ENCODE measurements around the gene CFAP251. TPM values are rescaled to one million over a fixed set of nuclear protein-coding genes. Genes with fewer than 3 reads are reported as not detected.
"Not testable (repeated sequence)": the region's sequence is repeated elsewhere in the genome, so short reads cannot be mapped to it uniquely, and the experiment has no call there.

The CFAP251 gene, protein sequence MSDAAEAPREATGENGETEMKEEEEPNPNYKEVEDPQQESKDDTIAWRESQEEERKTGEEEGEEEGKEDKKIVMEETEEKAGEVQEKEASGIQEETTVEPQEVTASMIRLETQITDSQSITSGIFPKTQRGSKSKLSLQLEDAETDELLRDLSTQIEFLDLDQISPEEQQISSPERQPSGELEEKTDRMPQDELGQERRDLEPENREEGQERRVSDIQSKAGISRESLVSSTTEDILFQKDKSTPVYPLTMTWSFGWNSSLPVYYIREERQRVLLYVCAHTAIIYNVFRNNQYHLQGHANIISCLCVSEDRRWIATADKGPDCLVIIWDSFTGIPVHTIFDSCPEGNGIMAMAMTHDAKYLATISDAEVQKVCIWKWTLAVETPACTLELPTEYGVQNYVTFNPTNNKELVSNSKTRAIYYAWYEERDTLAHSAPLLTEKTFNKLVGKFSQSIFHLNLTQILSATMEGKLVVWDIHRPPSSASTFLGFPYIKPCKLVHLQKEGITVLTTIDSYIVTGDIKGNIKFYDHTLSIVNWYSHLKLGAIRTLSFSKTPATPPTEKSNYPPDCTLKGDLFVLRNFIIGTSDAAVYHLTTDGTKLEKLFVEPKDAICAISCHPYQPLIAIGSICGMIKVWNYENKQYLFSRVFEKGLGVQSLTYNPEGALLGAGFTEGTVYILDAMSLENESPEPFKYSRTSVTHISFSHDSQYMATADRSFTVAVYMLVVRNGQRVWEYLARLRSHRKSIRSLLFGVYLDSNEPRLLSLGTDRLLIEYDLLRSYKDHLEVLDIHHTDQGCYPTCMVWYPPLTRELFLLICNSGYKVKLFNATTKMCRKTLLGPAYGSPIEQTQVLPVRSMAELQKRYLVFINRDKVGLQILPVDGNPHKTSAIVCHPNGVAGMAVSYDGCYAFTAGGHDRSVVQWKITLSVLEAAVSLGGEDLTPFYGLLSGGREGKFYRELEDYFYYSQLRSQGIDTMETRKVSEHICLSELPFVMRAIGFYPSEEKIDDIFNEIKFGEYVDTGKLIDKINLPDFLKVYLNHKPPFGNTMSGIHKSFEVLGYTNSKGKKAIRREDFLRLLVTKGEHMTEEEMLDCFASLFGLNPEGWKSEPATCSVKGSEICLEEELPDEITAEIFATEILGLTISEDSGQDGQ
- total RNA-seq (2014; rRNA removed; shearing (Covaris generic)) (4.1 and 6.6 TPM in 2 replicates), total RNA-seq (2022) (4.7 and 4.8 TPM in 2 replicates), Bru-seq, nascent RNA (percentile 43 among the genes with signal in this experiment), BruChase-seq, experiment 1, labeled RNA remaining after a 6-hour chase (percentile 47 among the genes with signal in this experiment), BruChase-seq, experiment 2, labeled RNA remaining after a 2-hour chase (percentile 49 among the genes with signal in this experiment)
- long read RNA-seq, partial matches to known transcripts, result 0 of 708 reads
- long read RNA-seq, other reads (novel, unspliced or antisense), result 708 of 708 reads

DNA sequence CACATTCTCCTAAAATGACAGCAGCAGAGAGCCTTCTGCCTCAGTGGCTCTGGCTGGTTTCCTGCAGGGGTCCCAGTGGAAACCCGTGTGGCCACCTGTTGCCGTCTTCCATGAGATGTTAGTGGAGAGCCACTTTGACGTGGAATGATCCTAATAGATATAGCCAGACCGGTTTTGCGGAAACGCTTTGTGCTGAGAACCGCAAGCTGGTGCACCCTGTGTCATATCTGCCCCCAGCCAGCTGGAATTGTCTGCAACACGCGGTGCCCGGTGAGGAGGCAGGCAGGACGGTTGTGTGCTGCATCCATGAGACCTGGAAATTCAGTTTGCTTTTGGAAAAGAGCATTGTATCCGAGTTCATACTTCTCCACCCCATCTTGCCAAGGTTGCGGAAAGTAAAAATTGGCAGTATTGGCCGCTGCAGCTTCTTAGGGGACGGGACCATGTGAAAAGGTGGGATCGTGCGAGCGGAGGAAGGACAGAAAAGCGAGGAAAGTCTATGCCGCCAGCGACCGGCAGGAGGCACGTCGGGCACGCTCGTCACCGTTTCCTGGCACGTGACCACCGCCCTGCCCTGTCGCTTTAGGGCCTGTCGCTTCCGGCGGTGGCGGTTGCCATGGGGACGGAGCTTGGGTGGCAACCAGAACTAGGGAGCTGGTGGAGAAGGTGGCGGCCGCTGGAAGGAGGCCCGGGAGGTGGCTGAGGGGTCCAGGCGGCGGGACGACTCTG is at the start of gene CFAP251:
CFAP251 (plus strand) TSS at position 643 of the 729 bp plus-strand sequence. CDS start 2,714 bp downstream, outside the sequence.
- TF ChIP-seq EZH2phosphoT487 (IDR thresholded peaks at IDR 0.05; ENCODE audit: borderline replicate concordance, low read depth, low read length), result no peak
- TF ChIP-seq, protein P1, sequence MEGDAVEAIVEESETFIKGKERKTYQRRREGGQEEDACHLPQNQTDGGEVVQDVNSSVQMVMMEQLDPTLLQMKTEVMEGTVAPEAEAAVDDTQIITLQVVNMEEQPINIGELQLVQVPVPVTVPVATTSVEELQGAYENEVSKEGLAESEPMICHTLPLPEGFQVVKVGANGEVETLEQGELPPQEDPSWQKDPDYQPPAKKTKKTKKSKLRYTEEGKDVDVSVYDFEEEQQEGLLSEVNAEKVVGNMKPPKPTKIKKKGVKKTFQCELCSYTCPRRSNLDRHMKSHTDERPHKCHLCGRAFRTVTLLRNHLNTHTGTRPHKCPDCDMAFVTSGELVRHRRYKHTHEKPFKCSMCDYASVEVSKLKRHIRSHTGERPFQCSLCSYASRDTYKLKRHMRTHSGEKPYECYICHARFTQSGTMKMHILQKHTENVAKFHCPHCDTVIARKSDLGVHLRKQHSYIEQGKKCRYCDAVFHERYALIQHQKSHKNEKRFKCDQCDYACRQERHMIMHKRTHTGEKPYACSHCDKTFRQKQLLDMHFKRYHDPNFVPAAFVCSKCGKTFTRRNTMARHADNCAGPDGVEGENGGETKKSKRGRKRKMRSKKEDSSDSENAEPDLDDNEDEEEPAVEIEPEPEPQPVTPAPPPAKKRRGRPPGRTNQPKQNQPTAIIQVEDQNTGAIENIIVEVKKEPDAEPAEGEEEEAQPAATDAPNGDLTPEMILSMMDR (conservative IDR thresholded peaks at IDR 0.05; ENCODE audit: low read length), result peak; percentile 75
- Histone ChIP-seq H2AFZ (ENCODE audit: low read length) (no peak within 1 kb of the TSS), H3K36me3 (ENCODE audit: insufficient read depth, low read length) (peaks cover 50% of the 10 kb centered on the region), H3K4me1 (ENCODE audit: insufficient read depth, low read length, poor library complexity, severe bottlenecking) (peaks cover 37% of the 10 kb centered on the region), H3K79me2 (ENCODE audit: insufficient read depth, low read depth, low read length) (peaks cover 6% of the 10 kb centered on the region; the same call in 1 of the 2 replicates), H3K4me3 (ENCODE audit: low read depth, low read length, poor library complexity, severe bottlenecking) (peak within 1 kb of the TSS; percentile 69), H3K27ac (ENCODE audit: low read depth, low read length, poor library complexity, severe bottlenecking) (peak within 1 kb of the TSS; percentile 45), H3K4me2 (ENCODE audit: low read length) (peak within 1 kb of the TSS; percentile 81), H3K9me2 (ENCODE audit: insufficient read depth, low read length) (no peaks in the 10 kb centered on the region), H4K20me1 (ENCODE audit: insufficient read depth, low read length) (no peaks in the 10 kb centered on the region), H3K9me3 (ENCODE audit: low read length) (no peaks in the 10 kb centered on the region)
- peak; percentile 96 for DNase-seq (ENCODE audit: low spot score)
- CTCF ChIA-PET (ENCODE audit: unreplicated experiment), result interaction anchor here (0.5 to 1.2 kb wide), 5 partner anchors 61 to 274 kb away, joined by 3 to 5 read pairs (median 3); no protein-coding TSS in a partner anchor
- intact Hi-C loops (cut with micrococcal nuclease; ENCODE audit: unreplicated experiment), result loop anchor here (1.0 to 5.0 kb wide), 6 partner anchors 62 to 274 kb away; no protein-coding TSS in a partner anchor
- POLR2A ChIA-PET, result interaction anchor here (1.0 to 2.3 kb wide), 4 partner anchors 63 to 110 kb away, joined by 3 to 11 read pairs (median 6); no protein-coding TSS in a partner anchor
- no TSS peak for BruUV-seq (replicated peaks)

DNA sequence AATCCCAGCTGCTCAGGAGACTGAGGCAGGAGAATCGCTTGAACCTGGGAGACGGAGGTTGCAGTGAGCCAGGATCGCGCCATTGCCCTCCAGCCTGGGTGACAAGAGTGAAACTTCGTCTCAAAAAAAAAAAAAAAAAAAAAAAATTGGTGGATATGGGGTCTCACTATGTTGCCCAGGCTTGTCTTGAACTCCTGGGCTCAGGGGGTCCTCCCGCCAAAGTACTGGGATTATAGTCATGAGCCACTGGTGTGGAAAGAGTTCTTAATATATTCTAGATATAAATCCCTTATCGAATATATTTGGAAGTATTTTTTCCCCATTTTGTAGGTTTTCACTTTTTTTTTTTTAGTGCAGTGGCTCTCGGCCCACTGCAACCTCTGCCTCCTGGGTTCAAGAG is 49.2 kb upstream of the CFAP251 start:
- H2AFZ ChIP-seq (ENCODE audit: low read length); H3K36me3 ChIP-seq (ENCODE audit: insufficient read depth, low read length); H3K79me2 ChIP-seq (ENCODE audit: insufficient read depth, low read depth, low read length); DNase-seq (ENCODE audit: low spot score); H3K4me3 ChIP-seq (ENCODE audit: low read depth, low read length, poor library complexity, severe bottlenecking); H3K27ac ChIP-seq (ENCODE audit: low read depth, low read length, poor library complexity, severe bottlenecking); CTCF ChIA-PET (ENCODE audit: unreplicated experiment); H3K9me2 ChIP-seq (ENCODE audit: insufficient read depth, low read length); H3K9me3 ChIP-seq (ENCODE audit: low read length); H3K4me1 ChIP-seq (ENCODE audit: insufficient read depth, low read length, poor library complexity, severe bottlenecking); BruUV-seq (replicated peaks); H3K4me2 ChIP-seq (ENCODE audit: low read length); H4K20me1 ChIP-seq (ENCODE audit: insufficient read depth, low read length); intact Hi-C loops (cut with micrococcal nuclease; ENCODE audit: unreplicated experiment): not testable (repeated sequence)
- POLR2A ChIA-PET, result interaction anchor here (0.6 to 1.2 kb wide), 3 partner anchors 44 to 1208 kb away, joined by 3 to 4 read pairs (median 3); no protein-coding TSS in a partner anchor
